ENCODE measurements around the gene ULK4. TPM values are rescaled to one million over a fixed set of nuclear protein-coding genes. Genes with fewer than 3 reads are reported as not detected.

The ULK4 gene
- total and polyA plus RNA-seq, 2 of the 8 experiments (the other 6 are each of a cell fraction or from before 2014, with no cell fraction given) = 3.0 to 10.8 TPM

GRCh38 chr3:42007785-42008184 lies 45.9 kb upstream of the ULK4 start:
- H3K4ac ChIP-seq (replicated peaks; ENCODE audit: insufficient read length, low read depth, low read length) = no peak overlapping the region
- no peak overlapping the region for H3K27ac ChIP-seq (ENCODE audit: low read depth, low read length)
- no peak overlapping the region for H3K23ac ChIP-seq (ENCODE audit: insufficient read length)
- H2BK5ac ChIP-seq (ENCODE audit: low read depth, low read length) = no peak overlapping the region
- no peak for FAIRE-seq
- WGBS, 2 experiments (ENCODE audit: extremely low coverage in 1 of 2, insufficient coverage in 1 of 2, insufficient read length in 1 of 2, insufficient replicate concordance in 2 of 2, low coverage in 1 of 2, low lambda C conversion rate in 2 of 2, missing lambda C conversion rate in 1 of 2) = 85% methylated on average over 3 of the region's 3 CpGs; no CpG with 5 or more reads in 1 of the 2 experiments
- no peak overlapping the region for H3K14ac ChIP-seq (ENCODE audit: insufficient read length)
- H3K4me1 ChIP-seq (replicated peaks in 1 of 4; ENCODE audit: control insufficient read depth in 3 of 4, insufficient read depth in 4 of 4, low read length in 3 of 4) = peaks cover 0 to 4% (median 2%) of the 10 kb centered on the region in 4 experiments; a peak in 3 of 7 replicates
- no peak overlapping the region for H2AK5ac ChIP-seq (ENCODE audit: low read depth, low read length)
- no peak overlapping the region for H3K18ac ChIP-seq (ENCODE audit: extremely low read depth, low read length)
- no peak overlapping the region for H4K8ac ChIP-seq (ENCODE audit: extremely low read depth, insufficient read depth, low read length)
- no peak overlapping the region for H2BK15ac ChIP-seq (ENCODE audit: low read length)
- no peak overlapping the region for H3K9ac ChIP-seq (replicated peaks in 1 of 4; ENCODE audit: extremely low read depth in 1 of 4, low read depth in 3 of 4, low read length in 3 of 4)
- DNase-seq (ENCODE audit: low read depth in 1 of 2, low spot score in 2 of 2) = no peak
- no peaks in the 10 kb centered on the region; a peak in 1 of 7 replicates for H3K27me3 ChIP-seq (replicated peaks in 1 of 4; ENCODE audit: control insufficient read depth in 3 of 4, extremely low read depth in 1 of 4, insufficient read depth in 3 of 4, low read length in 3 of 4)
- ChIA-PET POLR2A (ENCODE audit: partially characterized antibody) (interaction anchor here (0.5 kb wide), 1 partner anchor 59 kb away, joined by 4 read pairs; no protein-coding TSS in a partner anchor), CTCF (ENCODE audit: partially characterized antibody) (interaction anchor here (1.1 to 6.1 kb wide), 4 partner anchors 10 to 96 kb away, joined by 3 to 35 read pairs (median 7); no protein-coding TSS in a partner anchor)
- H2BK120ac ChIP-seq (replicated peaks; ENCODE audit: low read depth, low read length) = no peak overlapping the region
- H3K9me3 ChIP-seq (ENCODE audit: insufficient read depth in 2 of 2, low read depth in 1 of 2, low read length in 1 of 2) = no peaks in the 10 kb centered on the region; a peak in 1 of 4 replicates
- no peak overlapping the region for H2BK12ac ChIP-seq (ENCODE audit: low read depth, low read length)
- H3K79me2 ChIP-seq (ENCODE audit: control insufficient read depth in 1 of 2, insufficient read depth in 2 of 2, low read length in 2 of 2) = no peaks in the 10 kb centered on the region
- no peaks in the 10 kb centered on the region for H3K36me3 ChIP-seq (ENCODE audit: control insufficient read depth in 2 of 4, insufficient read depth in 4 of 4, low read length in 3 of 4)
- H4K5ac ChIP-seq (ENCODE audit: insufficient read length, low read depth, low read length) = no peak overlapping the region
- H2AFZ ChIP-seq (ENCODE audit: low read length) = no peak overlapping the region
- no peak overlapping the region for H3K4me3 ChIP-seq (ENCODE audit: extremely low read depth in 1 of 4, insufficient read depth in 2 of 4, low read depth in 3 of 4, low read length in 4 of 4)
- H4K20me1 ChIP-seq (replicated peaks in 1 of 2; ENCODE audit: control insufficient read depth in 1 of 2, insufficient read depth in 2 of 2, low read length in 2 of 2) = no peaks in the 10 kb centered on the region
- no peak overlapping the region for H3K4me2 ChIP-seq (ENCODE audit: insufficient read depth in 1 of 2, low read depth in 2 of 2, low read length in 2 of 2)
- peaks cover under 1% of the 10 kb centered on the region; the same call in 1 of the 2 replicates for H3K23me2 ChIP-seq (ENCODE audit: low read depth, low read length)
- no peak overlapping the region for H2BK20ac ChIP-seq (ENCODE audit: low read length)
- no peak overlapping the region for H4K91ac ChIP-seq (replicated peaks; ENCODE audit: insufficient read length, low read length)
- H3K79me1 ChIP-seq (ENCODE audit: low read depth, low read length) = no peaks in the 10 kb centered on the region
- H3K56ac ChIP-seq (replicated peaks; ENCODE audit: insufficient read length, low read depth, low read length) = no peak overlapping the region
- TF ChIP-seq SIRT6 (IDR thresholded peaks at IDR 0.05; ENCODE audit: low read length) (no peak), POLR2A (IDR thresholded peaks at IDR 0.05; ENCODE audit: control extremely low read depth in 1 of 2, low read depth in 2 of 2, low read length in 2 of 2) (no peak)
- TF ChIP-seq, protein P1, sequence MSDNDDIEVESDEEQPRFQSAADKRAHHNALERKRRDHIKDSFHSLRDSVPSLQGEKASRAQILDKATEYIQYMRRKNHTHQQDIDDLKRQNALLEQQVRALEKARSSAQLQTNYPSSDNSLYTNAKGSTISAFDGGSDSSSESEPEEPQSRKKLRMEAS (IDR thresholded peaks at IDR 0.05) = no peak

Measured in H1 (cell line).